Activated CD8-positive, alpha-beta T cell treated with anti-CD3 and anti-CD28 coated beads for 36 hours (primary cell): Measurements from ENCODE around the gene PNMA6A. TPM values are rescaled to one million over a fixed set of nuclear protein-coding genes. Genes with fewer than 3 reads are reported as not detected.

Experiments
- ATAC-seq: fragments of 200-7000 bp; cut with Tn5 transposase; one replicate; pipeline ENCODE4 v1.10.0; 2021; ENCODE audit warnings: mild to moderate bottlenecking, moderate library complexity
- CTCF ChIA-PET: fragments of 350-600 bp; sonication (Branson Sonifier 250); formaldehyde crosslinking; loops from one replicate; lab custom pipeline; 2021; ENCODE audit warnings: antibody characterized with exemption; lab: Charles Lee
- POLR2A ChIA-PET: fragments of 350-600 bp; sonication (Branson Sonifier 250); formaldehyde crosslinking; loops from one replicate; lab custom pipeline; 2021; ENCODE audit warnings: antibody characterized with exemption; lab: Charles Lee
- DNase-seq: peaks from one replicate; pipeline ENCODE4 v3.0.0-alpha.2; 2020
- H3K27ac Mint-ChIP-seq: one replicate; pipeline ENCODE4 v1.8.0; 2021; ENCODE audit warnings: mild to moderate bottlenecking, mixed read lengths
- H3K27me3 Mint-ChIP-seq: one replicate; pipeline ENCODE4 v1.8.0; 2021; ENCODE audit warnings: mixed read lengths
- H3K36me3 Mint-ChIP-seq: one replicate; pipeline ENCODE4 v1.8.0; 2021; ENCODE audit warnings: low read depth, mixed read lengths
- H3K4me1 Mint-ChIP-seq: one replicate; pipeline ENCODE4 v1.8.0; 2021; ENCODE audit warnings: low read depth, mixed read lengths
- H3K4me3 Mint-ChIP-seq: one replicate; pipeline ENCODE4 v1.8.0; 2021; ENCODE audit warnings: mild to moderate bottlenecking, moderate library complexity, mixed read lengths
- H3K9me3 Mint-ChIP-seq: one replicate; pipeline ENCODE4 v1.8.0; 2021; ENCODE audit warnings: mixed read lengths
- intact Hi-C: fragments of 100-400 bp; cut with micrococcal nuclease; formaldehyde crosslinking; loops from one replicate; pipeline ENCODE4 v1.10.0; 2022
- total RNA-seq, 2 experiments: library from RNA; stranded (reverse); gene quantifications; one replicate each; pipeline ENCODE4 v1.2.3, GENCODE V29; 2021
- TF ChIP-seq, protein P1 (sequence below): fragments of 200-600 bp; IDR thresholded peaks from one replicate; pipeline ENCODE4 v1.8.0; 2022; ENCODE audit warnings: antibody characterized with exemption, mild to moderate bottlenecking

PNMA6A gene
- total RNA-seq, 2 experiments from 2014 or later, result 0.40 to 0.43 TPM

GRCh38 chrX:153059191-153060094 lies 12.8 kb upstream of the PNMA6A start:
- H3K4me1 Mint-ChIP-seq, result no peaks in the 10 kb centered on the region
- H3K27ac Mint-ChIP-seq, result no peak overlapping the region
- ATAC-seq (no peak), DNase-seq (no peak)
- ChIA-PET CTCF (no interaction called here), POLR2A (no interaction called here)
- H3K27me3 Mint-ChIP-seq, result peaks cover 3% of the 10 kb centered on the region
- TF ChIP-seq, protein P1, sequence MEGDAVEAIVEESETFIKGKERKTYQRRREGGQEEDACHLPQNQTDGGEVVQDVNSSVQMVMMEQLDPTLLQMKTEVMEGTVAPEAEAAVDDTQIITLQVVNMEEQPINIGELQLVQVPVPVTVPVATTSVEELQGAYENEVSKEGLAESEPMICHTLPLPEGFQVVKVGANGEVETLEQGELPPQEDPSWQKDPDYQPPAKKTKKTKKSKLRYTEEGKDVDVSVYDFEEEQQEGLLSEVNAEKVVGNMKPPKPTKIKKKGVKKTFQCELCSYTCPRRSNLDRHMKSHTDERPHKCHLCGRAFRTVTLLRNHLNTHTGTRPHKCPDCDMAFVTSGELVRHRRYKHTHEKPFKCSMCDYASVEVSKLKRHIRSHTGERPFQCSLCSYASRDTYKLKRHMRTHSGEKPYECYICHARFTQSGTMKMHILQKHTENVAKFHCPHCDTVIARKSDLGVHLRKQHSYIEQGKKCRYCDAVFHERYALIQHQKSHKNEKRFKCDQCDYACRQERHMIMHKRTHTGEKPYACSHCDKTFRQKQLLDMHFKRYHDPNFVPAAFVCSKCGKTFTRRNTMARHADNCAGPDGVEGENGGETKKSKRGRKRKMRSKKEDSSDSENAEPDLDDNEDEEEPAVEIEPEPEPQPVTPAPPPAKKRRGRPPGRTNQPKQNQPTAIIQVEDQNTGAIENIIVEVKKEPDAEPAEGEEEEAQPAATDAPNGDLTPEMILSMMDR, result no peak
- intact Hi-C loops, result no loop called here
- H3K4me3 Mint-ChIP-seq, result no peak overlapping the region
- H3K9me3 Mint-ChIP-seq, result no peaks in the 10 kb centered on the region
- H3K36me3 Mint-ChIP-seq, result no peaks in the 10 kb centered on the region

- H3K4me3 Mint-ChIP-seq, result no peak overlapping the region
- ATAC-seq (no peak), DNase-seq (no peak)
- intact Hi-C loops, result no loop called here
- H3K27me3 Mint-ChIP-seq, result peaks cover 3% of the 10 kb centered on the region
- H3K27ac Mint-ChIP-seq, result no peak overlapping the region
- H3K36me3 Mint-ChIP-seq, result no peaks in the 10 kb centered on the region
- ChIA-PET CTCF (no interaction called here), POLR2A (no interaction called here)
- H3K9me3 Mint-ChIP-seq, result no peaks in the 10 kb centered on the region
- TF ChIP-seq, protein P1, result no peak
- H3K4me1 Mint-ChIP-seq, result no peaks in the 10 kb centered on the region
Observed at GRCh38 chrX:153060095-153060445, 12.2 kb upstream of the PNMA6A start.

DNA sequence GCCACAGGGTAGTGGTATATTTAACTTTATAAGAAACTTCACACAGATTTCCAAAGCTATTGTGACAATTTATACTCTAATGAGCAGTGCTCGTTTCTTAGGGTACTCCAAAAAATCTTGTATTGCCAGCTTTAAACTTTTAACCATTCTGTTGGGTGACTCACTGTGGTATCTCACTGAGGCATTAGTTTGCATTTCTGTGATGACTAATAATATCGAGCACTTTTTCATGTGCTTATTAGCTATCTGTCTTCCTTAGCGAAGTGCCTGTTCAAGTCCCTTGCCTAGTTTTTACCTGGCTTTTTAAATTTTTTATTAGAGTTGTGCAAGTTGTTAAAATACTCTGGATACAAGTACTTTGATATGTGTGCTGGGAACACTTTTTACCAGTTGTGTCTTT lies 10.5 kb upstream of the PNMA6A start:
- no peaks in the 10 kb centered on the region for H3K36me3 Mint-ChIP-seq
- no peak for DNase-seq
- no peaks in the 10 kb centered on the region for H3K9me3 Mint-ChIP-seq
- intact Hi-C loops, result no loop called here
- CTCF ChIA-PET, result interaction anchor here (1.1 kb wide), 1 partner anchor 29 kb away, joined by 3 read pairs; no protein-coding TSS in a partner anchor
- no peak overlapping the region for H3K4me3 Mint-ChIP-seq
- ATAC-seq, result no peak
- POLR2A ChIA-PET, result no interaction called here
- peaks cover 3% of the 10 kb centered on the region for H3K27me3 Mint-ChIP-seq
- TF ChIP-seq, protein P1, result no peak
- no peak overlapping the region for H3K27ac Mint-ChIP-seq
- no peaks in the 10 kb centered on the region for H3K4me1 Mint-ChIP-seq

DNA sequence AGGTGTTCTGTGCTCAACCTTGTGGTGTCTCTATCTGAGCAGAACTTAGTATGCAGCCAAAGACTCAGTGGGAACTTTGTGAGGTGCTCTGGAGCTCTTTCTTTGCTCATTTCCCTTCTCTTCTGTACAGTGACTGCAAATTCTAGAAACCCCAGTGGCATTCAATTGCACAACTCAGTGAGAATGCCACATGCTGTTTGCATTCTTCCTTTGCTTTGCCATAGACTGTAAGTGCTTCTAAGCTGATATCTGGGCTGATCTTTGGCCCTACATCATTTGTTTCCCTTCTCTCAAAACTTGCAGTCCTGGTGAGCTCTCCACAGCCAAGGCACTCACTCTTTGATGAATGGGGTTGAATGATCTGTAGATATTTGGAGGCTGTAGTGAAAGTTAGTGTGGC lies 8.9 kb upstream of the PNMA6A start:
- TF ChIP-seq, protein P1, result no peak
- no peaks in the 10 kb centered on the region for H3K36me3 Mint-ChIP-seq
- POLR2A ChIA-PET, result no interaction called here
- no peak for DNase-seq
- no peaks in the 10 kb centered on the region for H3K27me3 Mint-ChIP-seq
- no peaks in the 10 kb centered on the region for H3K4me1 Mint-ChIP-seq
- intact Hi-C loops, result no loop called here
- no peak overlapping the region for H3K27ac Mint-ChIP-seq
- ATAC-seq, result no peak
- no peaks in the 10 kb centered on the region for H3K9me3 Mint-ChIP-seq
- H3K4me3 Mint-ChIP-seq, result no peak overlapping the region
- CTCF ChIA-PET, result no interaction called here

DNA sequence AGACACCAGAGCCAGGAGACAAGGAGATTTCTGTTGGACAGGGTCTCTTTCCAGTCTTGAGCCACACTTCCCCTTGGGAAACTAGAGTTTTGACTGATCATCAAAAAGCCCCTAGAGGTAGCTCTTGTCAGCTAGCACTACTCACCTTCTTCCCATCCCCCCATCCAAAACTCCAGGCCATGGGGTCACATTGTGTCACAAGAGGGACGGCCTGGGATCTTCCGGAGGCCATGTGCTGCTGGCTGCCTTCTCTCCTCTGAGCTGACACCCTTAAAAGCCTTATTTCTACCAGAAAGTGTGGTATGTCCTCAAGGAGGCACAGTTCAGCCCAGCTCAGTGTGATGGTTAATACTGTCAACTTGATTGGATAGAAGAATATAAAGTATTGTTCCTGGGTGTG lies 8.2 kb upstream of the PNMA6A start:
- TF ChIP-seq, protein P1, result no peak
- ChIA-PET POLR2A (no interaction called here), CTCF (interaction anchor here (0.8 kb wide), 1 partner anchor 32 kb away, joined by 3 read pairs; no protein-coding TSS in a partner anchor)

More for the DNA sequence above, 8.2 kb upstream of the PNMA6A start:
- intact Hi-C loops, result no loop called here
- Mint-ChIP-seq H3K4me1 (no peaks in the 10 kb centered on the region), H3K27me3 (no peaks in the 10 kb centered on the region), H3K9me3 (no peaks in the 10 kb centered on the region), H3K4me3 (no peak overlapping the region), H3K36me3 (no peaks in the 10 kb centered on the region), H3K27ac (no peak overlapping the region)
- no peak for ATAC-seq
- no peak for DNase-seq
